GM19463 (cell line): Measurements from ENCODE around the gene UTP18.
"Not testable (repeated sequence)": the region's sequence is repeated elsewhere in the genome, so short reads cannot be mapped to it uniquely, and the experiment has no call there.

Experiments used
- ATAC-seq: cut with Tn5 transposase; IDR thresholded peaks from one replicate; pipeline ENCODE4 v1.9.1; 2021; ENCODE audit warnings: mild to moderate bottlenecking, moderate library complexity; ENCODE audit not compliant: unreplicated experiment

UTP18 gene

DNA sequence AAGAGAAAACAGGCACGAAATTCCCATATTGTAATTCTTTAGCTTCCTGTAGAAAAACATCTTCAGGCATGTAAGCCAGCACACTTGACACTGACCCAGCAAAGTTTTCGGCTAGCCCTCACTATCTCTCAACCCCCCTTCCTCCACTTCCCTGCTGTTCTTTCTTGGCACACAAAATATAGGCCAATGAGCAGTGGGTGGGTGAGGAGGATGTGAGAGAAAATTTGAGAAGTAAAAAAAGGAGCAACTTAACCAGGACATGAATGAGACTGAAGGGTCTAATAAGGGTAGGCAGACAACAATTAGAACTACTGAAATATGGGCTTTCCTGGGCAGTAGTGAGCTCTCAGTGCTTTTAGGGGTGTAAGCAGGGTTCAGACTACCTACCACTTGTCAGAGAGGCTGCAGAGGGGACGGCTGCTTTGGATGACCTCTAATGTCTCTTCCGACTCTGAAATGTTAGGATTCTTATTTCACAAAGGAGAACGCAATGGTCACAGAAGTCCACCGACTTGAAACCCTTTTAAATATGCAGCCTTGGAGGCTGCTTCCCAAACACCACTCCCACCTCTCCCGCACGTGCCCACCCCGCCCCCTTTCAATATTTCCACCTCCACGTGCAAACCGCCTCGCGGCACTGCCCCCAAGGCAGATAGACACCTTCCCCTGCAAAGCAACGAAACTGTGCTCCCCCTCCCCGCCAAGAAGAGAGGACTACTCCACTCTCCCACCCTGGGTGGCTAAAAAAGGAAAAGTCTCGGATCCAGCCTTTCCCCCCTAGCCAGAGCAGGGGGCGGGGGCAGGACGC, 1.4 kb upstream of the UTP18 start:
- no peak for ATAC-seq

DNA sequence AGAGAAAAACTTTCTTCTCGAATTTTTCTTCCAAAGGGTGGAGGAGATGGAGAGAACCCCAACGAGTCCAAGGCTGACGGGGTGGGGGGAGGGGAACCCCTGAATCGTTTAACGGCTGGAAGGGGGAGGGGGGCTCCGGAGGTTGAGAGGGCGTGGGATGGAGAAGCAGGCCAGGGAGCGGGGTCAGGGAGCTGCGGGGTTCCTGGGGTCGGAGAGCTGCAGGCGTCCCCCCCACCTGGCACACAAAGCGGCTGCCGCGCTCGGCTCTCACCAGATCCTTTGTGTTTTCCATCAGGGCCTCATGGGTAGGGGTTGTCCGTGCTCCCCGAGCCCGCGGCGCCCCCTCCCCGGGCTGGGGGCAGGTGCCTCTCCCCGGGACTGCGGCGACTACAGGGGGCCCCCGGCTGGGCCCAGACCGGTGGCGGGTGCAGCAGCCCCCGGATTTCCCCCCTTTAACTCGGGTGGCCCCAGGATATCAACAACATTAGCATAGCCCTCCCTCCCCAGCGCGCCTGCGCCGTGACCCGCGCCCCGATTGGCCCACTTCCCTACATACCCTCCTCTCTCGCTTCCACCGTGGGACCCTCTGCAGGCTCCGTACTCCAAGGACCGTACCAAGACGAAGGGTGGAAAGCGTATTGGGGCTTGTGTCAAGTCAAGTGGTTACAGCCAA, 646 bp upstream of the UTP18 start, which contains the start of gene MBTD1:
MBTD1 (minus strand) TSS at position 486 of the 673 bp plus-strand sequence. CDS start 34,888 bp downstream, outside the sequence.
- ATAC-seq = peak; percentile 74

DNA sequence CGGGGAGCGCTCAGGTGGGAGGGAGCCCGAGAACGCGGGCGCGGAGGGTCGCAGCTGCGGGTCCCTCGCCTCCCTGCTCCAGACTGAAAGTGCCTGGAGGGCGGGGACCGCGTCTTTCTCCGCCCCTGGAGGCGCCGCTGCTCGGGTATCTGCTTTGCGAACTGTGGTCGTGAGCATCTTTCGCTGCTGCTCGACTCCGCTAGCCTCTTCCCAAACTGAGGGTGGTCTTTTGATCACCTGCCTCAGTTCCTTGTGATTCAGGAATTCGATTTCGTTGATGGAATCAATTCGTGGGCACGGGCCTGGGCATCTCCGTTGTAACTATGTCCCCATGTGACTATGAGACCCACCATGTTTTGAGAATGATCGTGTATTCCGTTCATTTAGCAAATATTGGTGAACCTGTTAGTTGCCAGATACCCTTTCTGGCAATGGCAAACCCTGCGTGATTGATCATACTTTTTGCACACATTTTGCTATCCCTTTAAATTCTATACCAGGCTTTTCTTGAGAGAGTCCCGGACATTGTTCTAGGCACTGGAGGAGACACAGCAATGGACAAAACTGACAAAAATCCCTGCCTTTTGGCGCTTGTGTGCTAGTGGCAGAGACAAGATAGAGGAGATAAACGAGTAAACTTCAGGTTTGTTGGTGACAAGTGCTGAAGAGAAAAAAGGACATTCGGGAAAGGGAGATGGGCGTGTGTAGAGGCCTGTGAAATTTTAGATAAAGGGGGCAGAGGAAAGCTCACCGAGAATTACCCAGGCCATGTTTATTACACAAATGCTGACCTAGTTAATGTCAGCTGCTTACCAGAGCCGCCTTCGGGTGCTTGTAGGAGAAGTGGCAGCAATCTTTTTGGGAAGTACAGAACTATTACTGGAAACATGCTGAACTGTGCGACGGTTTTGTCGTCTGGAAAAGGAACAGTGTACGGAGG, 948 bp downstream of the UTP18 start:
- no peak for ATAC-seq

DNA sequence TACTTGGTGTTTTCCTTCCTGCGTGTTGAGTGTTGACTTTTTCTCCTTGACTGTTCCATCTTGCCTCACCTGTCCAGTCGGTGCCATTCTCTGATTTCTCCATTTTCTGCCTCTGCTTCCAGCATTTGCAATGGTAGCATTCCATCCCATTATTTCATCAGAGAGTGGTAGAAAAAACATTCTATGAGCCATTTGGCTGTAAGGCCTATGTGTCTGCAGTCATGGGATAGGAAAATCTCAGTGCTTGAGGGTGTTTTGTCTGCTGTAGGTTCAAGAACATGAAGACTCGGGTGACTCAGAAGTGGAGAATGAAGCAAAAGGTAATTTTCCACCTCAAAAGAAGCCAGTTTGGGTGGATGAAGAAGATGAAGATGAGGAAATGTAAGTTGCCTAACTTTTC, 2.7 kb downstream of the UTP18 start:
- ATAC-seq = no peak

DNA sequence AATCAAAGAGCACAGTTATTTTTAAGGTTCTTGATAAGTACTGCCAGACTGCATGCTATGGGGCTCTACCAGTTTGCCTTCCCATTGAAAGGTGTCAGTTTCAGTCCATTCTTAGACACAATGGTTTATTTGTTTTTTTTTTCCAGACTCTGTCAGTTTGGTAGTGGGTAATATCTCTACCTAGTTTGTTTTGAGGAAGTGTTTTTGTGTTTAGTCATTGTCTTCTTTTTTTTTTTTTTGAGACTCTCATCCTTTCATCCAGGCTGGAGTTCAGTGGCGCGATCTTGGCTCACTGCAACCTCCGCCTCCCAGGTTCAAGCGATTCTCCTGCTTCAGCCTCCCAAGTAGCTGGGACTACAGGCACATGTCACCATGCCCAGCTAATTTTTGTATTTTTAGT, 4.1 kb downstream of the UTP18 start:
- ATAC-seq = not testable (repeated sequence)

DNA sequence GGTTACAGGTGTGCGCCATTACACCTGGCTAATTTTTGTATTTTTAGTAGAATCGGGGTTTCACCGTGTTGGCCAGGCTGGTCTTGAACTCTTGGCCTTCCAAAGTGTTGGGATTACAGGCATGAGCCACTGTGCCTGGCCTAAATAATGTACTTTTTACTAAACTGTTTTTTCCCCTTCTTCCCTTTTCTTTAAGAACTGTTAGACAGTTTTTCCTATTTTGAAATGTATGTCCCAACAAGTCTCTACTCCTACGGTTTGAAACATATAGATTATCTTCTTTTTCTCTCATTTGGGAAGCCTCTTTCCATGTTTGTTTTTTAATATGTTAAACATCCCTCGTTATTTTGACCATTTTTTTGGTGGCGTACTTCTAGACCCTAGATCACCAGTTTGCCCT, 9.6 kb downstream of the UTP18 start:
- no peak for ATAC-seq

DNA sequence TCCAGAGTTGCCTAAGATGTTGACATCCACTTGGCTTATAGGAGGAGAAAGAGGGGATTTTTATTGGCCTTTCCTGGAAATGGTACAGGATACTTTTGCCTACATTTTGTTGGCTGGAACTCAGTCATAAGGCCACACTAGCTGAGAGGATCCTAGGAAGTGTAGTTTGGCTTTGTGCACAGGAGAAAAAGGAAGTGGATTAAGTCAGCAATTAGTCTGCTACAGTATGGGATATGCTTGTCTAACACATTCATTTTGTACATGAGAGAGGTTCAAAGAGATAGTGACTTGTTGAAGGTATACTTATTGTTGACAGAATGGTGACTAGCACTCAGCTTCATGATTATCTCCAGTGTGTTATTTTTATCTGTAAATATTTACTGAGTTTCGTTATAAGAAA, 10.3 kb downstream of the UTP18 start:
- no peak for ATAC-seq

DNA sequence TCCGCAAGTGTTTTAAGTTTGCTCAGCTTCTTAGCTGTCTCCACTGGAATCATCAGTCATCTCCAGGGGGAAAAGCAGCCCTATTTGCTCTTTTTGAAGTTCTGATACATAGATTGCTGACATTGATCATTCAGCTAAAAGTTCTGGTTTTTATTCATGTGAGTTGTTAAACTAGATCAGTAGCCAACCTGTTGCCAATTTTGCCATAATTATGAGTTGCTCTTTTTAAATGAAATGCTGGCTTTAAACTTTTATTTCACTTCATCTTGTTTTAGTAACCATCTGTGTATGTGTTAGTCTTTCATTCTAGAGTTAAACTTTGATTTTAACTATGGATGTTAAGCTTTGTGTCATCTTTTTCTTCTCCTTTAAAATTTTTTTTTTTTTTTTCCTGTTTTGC, 12.5 kb downstream of the UTP18 start:
- ATAC-seq = no peak

DNA sequence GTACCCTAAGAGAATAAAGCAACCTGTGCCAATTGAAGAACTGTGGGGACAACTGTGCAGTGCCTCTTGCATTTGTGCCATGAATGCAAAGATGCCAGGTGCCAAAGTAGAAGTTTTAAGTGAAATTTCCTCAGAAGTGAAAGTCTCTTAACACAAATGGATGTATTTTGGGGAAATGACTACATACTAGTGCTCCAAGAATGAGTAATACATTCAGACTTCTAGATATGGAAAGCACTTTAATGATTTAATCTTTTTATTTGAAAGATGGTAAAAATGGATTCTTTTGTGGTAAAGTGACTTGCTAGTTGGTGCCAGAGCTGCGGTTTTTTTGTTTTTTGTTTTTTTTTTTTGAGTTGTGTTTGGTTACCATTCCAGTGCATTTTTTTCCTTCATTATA, 15.0 kb downstream of the UTP18 start:
- ATAC-seq = no peak

DNA sequence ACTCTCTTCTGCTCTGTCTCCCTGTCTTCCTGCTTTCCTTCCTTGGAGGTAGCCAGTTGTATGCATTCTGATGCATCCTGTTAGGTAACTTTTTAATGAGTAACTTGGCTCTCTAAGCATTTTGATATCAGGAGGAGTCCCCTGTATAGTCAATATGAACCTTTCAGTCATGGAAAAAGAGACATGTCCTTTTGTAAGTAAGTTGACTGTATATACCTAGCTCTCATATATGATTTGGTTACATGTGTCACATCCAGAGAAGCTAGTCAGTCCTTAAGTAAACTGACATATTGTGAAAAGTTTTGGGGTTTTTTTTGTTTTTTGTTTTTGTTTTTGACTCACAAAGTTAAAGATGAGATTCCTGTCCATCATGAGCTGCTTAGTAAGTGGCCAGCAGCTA, 18.8 kb downstream of the UTP18 start:
- ATAC-seq = no peak

DNA sequence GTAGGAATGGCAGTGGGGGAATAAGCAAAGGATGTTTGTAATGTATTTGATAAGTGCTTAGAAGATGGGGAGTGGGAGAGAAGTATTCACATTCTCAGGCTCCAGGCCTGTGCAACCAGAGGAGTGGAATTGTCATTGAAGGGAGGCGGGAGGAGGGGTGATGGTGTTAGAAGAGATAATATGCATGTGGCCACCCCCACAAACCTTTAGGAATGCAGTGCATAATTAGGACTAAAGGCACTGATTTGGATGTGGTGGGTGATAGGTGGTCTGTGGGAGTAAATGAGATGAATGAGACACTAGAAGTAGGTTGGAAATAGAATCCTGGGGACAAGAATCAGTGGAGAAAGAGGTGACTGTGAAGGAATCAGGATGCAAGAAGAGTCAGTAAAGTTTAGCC, 27.1 kb downstream of the UTP18 start:
- ATAC-seq = no peak

DNA sequence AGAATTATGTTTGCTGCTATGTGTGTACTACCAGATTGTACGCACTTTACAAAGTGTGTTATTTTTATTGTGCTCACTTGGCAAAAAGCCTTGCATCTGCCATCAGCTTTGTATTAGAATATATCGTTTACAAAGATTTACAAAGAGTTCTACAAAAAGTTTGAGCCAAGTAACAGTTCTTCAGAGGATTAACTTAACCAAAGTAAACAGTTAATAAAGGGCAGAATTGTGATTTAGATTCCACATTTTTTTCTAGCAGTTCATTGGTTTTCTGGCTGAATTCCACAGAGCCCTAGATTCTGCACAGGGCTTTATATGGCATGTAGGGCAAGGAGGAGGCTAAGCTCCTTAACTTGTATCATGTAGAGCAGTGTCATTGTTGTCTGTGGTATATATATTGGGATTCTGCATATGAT, 29.4 kb downstream of the UTP18 start:
- ATAC-seq = no peak

DNA sequence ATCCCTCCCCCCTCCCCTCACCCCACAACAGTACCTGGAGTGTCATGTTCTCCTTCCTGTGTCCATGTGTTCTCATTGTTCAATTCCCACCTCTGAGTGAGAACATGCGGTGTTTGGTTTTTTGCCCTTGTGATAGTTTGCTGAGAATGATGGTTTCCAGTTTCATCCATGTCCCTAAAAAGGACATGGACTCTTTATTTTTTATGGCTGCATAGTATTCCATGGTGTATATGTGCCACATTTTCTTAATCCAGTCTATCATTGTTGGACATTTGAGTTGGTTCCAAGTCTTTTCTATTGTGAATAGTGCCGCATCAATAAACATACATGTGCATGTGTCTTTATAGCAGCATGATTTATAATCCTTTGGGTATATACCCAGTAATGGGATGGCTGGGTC, 34.0 kb downstream of the UTP18 start:
- not testable (repeated sequence) for ATAC-seq

DNA sequence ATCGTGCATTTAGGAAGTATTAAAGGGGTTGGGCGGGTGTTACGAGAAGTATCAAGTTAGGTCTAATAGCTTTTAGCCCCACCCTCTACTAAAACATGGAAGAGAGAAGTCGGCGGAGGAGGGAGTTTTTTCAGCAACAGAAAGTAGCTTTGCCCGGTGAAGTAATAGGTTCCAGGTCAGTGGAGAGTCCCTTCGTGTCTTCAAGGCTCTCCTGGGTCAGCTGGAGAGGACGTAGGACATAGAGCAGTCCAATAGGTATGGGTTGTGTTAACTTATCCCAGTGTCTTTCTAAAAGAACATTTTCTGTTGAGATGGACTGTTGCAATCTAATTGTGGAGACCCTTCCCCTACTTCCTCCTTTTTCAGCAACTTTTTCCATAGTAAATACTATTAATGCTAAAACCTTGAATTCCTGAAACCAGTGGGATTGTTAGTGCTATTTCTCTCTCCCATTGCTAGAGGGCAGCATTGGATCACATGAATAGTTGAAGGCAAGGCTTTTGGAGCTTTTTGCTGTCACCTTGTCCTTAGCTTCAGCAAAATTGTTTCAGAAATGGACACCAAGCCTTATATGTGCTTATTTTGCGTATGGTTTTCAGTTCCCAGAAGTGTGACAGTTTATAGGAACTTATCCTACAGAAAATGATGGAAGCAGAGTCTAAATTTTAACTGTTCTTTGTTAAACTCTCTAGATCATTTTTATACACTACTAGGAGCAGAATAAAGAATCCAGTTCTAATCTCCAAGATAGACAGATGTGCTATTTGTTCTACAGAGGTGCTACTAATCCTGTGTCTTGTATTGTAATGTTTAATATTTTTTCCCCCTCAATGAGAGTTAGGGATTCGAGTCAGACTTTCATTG, 38.4 kb downstream of the UTP18 start:
- no peak for ATAC-seq

DNA sequence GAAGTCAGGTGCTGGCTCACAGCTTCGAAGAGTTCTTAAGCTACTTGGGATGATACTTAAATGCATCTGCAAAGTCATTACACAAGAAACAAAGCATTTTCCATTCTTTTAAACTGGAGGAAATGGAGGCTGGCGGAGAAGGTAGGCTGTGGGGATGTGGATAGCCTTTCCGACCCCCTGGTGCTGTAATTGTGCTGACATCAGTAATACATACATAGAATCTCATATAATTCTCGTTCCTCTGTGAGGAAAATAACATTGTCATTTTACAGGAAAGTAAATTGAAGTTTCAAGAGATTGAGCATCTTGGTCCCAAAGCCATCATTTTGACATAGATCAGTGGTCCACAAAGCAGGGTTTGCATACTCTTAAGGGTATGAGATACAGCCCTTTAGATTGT, 39.5 kb downstream of the UTP18 start:
- ATAC-seq = no peak

DNA sequence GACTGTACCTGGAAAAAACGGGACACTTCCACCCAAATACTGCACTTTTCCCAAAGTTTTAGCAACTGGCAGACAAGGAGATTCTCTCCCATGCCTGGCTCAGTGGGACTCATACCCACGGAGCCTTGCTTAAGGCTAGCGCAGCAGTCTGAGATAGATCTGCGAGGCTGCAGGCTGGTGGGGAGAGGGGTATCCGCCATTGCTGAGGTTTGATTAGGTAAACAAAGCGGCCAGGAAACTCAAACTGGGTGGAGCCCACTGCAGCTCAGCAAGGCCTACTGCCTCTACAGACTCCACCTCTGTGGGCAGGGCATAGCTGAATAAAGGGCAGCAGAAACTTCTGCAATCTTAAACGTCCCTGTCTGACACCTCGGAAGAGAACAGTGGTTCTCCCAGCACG, 44.8 kb downstream of the UTP18 start:
- ATAC-seq = no peak

DNA sequence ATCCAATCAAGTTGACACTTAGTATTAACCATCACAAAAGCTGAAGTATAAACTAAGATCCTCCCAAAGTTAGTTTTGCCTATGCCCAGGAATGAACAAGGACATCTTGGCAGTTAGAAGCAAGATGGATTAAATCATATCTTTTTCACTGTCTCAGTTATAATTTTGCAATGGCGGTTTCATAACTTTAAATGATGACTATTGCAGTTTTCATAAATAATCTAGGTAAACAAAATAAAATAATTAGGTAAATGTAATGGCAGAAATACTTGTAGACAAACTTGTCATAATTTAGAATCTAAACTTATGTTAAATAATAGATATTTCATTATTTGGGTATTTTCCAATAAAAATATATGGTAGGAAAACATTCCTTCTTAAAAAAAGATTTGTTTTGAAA, 51.7 kb downstream of the UTP18 start:
- not testable (repeated sequence) for ATAC-seq

DNA sequence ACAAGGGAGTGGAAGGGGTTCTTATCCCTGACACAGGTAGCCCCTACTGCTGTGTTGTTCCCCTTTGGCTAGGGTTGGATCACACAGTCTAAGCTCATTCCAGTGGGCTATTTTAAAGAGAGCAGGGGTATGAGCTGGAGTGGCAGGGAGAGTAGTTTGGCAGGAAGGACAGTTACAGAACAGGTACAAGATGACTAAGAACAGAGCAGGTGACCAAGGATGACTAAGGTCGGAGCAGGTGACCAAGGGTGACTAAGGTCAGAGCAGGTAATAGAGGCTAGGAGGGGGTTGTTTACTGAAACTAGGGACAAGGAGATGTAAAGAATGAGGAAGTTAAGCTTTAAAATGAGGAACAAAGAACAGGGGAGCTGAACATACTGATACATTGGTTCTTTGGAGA, 58.8 kb downstream of the UTP18 start:
- no peak for ATAC-seq

DNA sequence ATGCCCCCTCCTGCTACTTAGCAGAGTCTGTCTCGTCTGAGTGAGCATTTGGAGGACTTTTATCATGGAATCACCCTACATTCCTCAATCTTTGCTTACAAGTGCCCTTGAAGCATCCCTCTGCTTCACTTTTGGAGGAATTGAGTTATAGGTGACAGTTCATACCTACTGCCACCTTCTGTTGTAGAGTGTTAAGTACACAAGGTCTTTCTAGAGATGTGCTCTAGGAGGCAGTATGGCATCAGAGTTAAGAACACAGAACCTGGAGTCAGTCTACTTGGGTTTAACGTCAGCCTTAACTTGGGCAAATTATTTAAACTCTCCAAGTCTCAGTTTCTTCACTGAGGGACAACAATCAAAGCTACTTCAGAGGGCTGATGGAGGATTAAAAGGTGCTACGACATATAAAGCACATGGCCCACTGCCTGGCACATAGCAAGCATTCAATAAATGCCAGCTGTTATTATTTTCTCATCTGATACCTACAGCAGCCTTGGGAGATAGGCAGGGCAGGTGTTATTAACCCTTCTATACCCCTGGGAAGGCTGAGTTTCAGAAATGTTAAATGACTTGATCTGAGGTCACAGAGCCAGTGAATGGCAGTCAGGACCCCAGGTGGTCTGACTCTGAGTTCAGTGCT, 62.2 kb downstream of the UTP18 start:
- no peak for ATAC-seq

DNA sequence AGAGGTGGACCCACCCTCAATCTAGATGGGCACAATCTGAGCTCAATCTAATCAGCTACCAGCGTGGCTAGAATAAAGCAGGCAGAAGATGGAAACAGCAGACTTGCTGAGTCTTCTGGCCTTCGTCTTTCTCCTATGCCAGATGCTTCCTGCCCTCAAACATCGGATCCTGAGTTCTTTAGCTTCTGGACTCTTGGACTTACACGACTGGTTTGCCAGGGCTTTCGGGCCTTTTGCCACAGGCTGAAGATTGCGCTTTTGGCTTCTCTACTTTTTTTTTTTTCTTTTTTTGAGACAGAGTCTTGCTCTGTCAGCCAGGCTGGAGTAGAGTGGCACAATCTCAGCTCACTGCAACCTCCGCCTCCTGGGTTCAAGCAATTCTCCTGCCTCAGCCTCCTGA, 65.1 kb downstream of the UTP18 start:
- no peak for ATAC-seq
